Activated CD4-positive, CD25-positive, alpha-beta regulatory T cell (primary cell): ENCODE measurements around the gene CRIP1.
A peak's percentile ranks its signal among the peaks of the same experiment; 100 is the strongest.

Source experiments
- DNase-seq, 4 experiments: peaks; one replicate each; lab custom pipeline; 2025; lab: John Stamatoyannopoulos, UW

Gene CRIP1

DNA sequence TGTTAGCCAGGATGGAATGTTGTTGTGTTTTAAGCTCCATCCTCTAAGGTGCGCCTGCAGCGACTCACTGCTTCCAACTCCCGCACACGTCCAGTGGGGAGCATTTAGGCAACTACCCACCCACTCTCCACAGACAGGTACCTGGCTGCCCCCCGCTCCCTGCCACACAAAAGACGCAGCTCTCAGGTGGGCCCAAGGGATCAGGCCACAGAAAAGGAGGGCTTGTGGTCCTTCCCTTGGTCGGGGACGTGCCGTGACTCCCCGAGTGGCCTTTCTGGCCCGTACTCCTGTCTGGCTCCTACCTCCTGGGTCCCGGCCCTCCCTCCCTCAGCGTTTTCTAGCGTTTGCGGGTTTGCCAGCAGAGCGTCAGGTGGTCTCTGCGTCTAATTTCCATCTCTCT is 20.6 kb downstream of the CRIP1 start:
- DNase-seq, result no peak

DNA sequence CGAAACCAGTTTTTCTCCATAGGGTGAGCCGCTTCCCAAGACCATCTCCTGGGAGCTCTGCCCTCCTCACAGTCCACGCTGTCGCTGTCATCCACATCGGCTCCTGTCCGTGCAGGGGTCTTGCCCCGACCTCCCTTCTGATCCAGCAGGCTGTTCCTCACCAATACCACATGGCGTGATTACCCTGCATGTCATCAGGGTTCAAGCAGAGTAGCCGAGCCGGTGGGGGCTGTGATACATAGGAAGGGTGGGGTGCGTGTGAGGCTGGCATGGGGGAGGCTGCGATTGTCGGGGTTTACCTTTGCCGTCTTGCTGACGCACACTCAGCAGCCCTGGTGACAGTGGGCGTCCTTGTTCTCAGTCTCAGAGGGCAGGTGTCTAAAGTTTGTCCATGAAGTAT is 21.4 kb downstream of the CRIP1 start:
- no peak for DNase-seq

DNA sequence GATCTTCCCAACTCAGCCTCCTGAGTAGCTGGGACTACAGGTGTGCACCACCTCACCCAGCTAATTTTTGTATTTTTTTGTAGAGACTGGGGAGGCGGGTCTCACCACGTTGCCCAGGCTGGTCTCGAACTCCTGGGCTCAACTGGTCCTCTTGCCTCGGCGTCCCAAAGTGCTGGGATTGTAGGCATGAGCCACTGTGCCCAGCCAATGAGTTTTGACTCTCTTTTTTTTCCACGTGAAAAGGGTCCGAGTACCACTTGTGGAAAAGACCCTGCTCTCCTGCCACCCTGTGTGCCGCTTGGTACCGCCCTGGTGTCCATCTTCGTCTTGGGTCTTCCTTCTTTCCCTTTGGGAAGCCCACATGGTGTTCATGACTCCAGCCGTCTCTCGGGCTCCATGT is 21.9 kb downstream of the CRIP1 start:
- no peak for DNase-seq

DNA sequence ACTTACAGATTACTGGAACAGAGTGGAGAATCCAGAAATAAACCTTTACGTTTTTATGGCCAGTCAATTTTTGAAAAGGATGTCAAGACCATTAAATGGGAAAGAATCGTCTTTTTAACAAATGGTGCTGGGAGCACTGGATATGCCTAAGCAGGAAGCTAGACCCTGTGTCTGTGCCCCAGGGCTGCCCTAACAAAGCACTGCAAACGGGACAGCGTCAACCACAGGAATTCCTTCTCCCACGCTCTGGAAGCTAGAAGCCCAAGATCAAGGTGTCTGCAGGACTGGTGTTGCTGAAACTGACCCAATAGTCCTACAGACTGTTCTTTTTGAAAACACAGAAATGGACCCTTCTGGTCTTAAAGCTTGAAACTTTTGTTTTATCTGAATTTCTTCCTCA is 30.4 kb downstream of the CRIP1 start:
- no peak for DNase-seq

DNA sequence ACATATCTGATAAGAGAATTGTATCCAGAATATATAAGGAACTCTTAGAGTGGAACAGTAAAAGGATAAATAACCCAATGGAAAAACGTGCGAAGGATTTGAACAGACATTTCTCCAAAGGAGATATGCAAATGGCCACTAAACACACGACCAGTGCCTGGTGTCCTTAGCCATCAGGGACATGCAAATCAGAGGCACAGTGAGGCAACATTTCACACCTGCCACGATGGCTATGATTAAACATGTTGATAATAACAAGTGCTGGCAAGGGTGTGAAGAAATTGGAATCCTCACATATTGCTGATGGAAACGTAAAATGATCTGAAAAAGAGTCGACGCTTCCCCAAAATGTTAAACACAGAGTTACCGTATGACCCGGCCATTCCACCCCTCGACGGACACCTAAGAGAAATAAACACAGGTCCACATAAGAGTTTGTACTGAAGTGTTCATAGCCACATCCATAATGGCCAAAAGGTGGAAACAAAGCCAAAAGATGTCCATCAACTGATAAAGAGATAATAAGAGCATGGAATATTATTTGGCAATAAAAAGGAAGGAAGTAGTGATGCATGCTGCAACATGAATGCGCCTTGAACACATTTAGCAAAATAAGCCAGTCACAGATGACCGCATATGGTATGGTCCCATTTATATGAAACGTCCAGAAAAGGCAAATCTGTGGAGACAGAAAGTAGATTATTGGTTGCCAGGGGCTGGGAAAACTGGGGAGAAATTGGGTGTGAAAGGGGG is 33.4 kb downstream of the CRIP1 start:
- DNase-seq, result no peak

DNA sequence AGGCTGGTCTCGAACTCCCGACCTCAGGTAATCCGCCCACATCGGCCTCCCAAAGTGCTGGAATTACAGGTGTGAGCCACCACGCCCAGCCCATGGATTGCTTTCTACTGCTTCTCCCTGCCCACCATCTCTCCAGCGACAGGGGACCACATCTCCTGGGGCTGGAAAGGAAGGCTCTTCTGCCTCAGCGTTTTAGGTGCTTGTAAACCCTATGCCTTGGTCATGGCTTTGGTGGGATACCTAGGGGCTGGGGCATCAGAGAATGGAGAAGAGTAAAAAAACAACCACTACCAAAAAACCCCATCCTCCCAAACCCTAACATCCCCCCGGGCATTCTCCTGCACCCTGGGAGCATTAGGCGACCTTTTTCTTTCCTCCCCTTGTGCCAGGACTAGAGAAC is 38.6 kb downstream of the CRIP1 start:
- DNase-seq, result no peak

DNA sequence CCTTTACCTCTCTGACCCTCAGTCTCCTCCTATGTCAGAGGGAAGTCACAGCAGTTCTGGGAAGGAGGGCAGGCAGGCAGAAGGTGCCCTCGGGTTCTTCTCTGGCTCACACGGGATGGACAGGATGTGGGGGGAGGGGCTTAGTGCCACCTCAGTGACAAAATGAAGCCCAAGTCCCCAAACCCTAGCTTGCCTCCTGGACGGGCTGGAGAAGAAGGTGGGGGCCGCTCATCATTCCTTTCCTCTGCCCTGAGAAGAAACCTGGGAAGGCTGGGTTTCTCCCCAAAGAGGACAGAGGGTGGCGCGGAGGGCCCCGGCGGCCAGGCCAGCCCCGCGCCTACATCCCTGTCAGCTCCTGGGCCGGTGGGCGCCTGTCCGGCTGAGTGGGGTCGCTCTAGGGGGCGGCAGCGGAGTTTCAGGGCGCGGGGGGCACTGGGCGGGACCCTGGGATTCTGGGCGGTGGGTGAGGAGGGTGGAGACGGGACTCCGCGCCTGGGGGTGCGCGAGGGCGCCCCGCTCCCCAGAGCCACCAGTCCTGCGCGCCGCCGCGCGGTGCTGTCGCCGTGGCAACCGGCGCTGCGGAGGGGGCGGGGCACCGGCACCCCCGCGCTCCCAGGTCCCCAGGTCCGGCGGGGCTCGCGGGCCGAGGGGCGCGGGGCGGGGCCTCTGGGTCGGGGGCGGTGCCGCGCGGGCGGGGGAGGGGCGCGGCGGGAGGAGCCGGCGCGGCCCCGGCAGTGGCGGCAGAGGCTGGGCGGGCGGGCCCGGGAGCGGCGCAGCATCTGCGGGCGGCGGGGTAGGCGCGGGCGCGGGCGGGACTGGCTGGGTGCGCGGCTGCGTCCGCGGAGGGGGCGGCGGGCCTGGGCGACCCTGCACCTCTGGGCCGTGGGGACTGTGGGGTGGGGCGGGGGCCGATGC is 39.4 kb downstream of the CRIP1 start, which contains the start of gene TMEM121:
TMEM121 (plus strand) TSS at position 723 of the 915 bp plus-strand sequence. CDS start 2,252 bp downstream, outside the sequence.
- DNase-seq, result no peak

DNA sequence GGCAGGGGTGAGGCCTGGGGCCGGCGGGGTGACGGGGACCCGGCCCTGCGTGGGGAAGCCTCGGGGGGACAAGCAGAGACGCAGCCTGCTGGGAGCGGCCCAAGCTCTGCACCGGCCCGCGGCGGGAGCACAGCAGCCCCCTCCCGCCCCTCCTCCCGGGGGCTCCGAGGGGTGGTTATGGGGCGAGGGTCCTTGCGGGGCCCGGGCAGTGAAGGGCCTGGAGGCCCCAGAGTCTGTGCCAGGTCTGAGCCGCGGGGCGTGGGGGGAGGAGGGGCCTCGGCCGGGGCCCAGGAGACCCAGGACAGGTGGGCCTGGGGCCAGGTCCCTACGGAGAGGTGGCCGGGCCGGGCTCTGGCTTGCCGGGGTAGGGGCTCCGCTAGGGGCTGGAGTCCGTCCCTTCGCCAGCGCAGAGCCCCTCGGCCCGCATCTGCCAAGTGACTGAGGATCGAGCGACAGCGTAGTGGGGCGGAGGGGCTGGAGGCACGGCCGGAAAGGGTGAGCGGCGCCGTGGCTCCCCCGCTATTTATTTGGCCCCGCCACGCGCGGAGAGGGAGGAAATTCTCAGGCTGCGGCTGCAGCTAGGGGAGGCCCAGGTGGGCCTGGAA is 40.2 kb downstream of the CRIP1 start:
- no peak for DNase-seq

DNA sequence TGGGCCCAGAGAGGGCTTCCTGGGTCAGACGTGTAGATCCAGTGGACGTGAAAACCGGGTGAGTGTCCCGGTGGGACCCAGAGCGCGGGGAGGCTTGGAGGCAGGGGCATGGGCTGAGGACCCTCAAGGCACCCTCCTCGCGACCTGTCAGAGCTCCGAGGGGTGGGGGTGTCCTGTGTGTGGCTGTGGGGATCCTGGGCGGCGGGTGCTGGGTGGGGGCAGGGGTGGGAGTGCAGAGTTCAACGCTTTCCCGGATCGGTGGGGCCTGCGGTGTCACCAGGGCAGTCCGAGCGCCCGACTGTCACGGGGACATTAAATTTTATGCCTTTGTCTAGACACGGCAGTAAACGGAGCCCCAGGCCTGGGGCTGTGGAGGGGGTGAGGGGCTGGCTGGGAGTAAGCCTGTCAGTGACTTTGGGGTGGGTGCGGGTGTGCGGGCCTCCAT is 40.7 kb downstream of the CRIP1 start:
- DNase-seq, result no peak

DNA sequence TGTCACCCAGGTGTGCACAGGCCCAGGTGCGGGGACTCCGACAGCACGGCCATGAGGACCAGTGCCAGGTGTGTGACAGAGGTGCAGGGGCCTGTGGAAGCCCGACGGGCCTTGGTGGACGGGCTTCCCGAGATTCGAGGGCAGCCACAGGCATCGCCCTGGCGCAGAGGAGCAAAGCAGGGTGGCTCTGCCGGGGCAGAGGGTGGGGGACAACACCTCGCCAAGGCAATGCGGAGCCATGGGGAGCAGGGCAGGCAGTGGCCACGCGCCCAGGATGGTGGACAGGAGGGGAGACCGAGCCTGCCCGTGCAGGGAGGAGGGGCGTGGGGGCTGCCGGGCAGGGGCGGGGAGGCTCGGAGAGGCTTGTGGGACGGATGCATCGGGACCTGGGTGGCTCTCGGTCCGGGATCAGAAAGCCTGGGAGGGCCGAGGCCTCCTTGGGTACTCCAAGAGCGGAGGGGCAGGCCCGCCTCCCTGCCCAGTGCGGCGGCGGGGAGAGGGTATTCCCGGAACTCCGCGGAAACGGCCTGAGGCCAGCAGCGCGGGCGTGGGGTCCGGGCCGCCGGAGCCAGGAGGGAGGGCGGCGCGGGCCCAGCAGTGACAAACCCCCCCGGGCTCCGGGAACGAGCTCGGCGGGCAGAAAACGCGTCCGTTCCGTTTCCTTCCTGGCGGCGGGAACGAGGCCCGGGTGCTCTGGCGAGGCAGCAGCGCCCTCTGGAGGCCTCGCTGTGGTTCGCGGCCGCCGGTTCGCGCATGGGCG is 41.3 kb downstream of the CRIP1 start:
- peak; percentile 50 to 65 (median 58) for DNase-seq

DNA sequence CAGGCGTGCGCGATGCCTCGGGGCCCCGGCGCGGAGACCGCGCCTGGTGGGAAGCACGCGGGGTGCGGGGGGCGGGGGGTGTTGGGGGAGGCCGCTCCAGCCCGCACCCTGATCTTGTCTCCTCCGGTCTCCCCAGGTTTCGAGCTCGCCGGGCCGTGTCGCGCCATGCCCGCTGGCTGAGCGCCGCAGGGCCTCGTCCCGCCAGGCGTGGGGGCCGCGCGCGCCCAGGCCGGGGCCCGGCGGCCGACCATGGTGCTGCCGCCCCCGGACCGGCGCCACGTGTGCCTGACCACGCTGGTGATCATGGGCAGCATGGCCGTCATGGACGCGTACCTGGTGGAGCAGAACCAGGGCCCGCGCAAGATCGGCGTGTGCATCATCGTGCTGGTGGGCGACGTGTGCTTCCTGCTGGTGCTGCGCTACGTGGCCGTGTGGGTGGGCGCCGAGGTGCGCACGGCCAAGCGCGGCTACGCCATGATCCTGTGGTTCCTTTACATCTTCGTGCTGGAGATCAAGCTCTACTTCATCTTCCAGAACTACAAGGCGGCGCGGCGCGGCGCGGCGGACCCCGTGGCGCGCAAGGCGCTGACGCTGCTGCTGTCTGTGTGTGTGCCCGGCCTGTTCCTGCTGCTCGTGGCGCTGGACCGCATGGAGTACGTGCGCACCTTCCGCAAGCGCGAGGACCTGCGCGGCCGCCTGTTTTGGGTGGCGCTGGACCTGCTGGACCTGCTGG is 42.1 kb downstream of the CRIP1 start:
- DNase-seq, result no peak

DNA sequence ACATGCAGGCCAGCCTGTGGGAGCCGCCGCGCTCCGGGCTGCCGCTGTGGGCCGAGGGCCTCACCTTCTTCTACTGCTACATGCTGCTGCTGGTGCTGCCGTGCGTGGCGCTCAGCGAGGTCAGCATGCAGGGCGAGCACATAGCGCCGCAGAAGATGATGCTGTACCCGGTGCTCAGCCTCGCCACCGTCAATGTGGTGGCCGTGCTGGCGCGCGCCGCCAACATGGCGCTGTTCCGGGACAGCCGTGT is 42.6 kb downstream of the CRIP1 start:
- no peak for DNase-seq

DNA sequence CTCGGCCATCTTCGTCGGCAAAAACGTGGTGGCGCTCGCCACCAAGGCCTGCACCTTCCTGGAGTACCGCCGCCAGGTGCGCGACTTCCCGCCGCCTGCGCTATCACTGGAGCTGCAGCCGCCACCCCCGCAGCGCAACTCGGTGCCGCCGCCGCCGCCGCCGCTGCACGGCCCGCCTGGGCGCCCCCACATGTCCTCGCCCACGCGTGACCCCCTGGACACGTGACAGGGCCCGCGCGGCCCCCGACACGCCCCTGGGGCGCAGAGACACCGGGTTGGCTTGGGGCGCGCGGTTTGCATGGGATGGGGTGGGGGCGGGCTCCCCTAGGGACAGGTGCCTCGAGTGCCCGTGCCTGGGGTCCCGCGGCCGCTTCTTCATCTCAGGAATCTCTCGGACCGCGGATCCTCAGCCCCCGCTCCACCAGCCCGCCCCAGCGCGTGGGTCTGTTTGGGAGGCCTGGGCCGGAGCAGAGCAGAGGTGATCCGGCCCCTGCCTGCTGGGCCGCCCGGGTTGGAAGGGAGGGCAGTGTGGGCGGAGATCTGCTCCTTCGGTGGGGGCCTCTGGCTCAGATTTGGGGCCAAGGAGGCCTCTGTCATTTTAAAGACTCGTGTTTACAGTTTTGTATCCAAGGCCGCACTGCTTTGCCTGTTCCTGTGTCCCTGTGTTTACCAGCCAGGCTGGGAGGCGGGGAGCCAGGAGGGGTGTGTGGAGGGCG is 43.0 kb downstream of the CRIP1 start:
- DNase-seq, result no peak

DNA sequence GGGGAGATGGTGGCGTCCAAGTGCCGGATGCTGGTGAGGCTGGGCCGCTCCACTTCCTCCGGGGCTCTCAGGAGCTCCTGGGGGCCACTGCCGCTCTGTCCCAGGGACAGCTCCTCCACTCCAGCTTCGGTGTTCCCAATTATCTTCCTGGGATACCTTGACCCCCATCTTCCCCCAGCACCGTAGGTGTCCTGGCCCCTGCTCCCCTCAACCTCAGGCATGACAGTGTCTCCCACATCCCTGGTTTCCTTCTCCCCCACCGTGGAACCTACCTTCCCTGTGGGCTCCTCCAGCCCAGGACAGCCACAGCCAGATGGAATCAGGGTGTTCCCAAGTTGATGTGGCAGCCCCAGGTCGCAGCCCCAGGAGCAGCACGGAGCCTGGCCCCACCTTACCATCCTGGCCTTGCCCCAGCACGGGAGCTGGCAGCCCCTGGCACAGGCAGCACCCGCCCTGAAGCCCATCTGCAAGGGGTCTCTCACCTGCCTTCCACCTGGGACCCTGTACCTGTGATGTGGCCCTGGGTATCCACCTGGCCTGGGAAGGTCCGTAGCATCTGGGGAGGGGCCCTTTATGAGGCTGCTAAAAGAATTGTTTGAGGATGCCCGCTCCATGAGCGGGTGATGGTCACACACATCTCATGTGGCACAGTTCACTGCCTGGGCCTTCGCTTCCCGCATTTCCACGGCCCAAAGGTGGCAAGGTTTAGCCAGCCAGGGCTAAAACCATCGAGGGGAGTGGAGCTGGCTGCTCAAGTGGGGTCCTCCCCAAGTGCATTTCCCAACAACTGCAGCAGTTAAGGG is 43.8 kb downstream of the CRIP1 start:
- DNase-seq, result no peak

DNA sequence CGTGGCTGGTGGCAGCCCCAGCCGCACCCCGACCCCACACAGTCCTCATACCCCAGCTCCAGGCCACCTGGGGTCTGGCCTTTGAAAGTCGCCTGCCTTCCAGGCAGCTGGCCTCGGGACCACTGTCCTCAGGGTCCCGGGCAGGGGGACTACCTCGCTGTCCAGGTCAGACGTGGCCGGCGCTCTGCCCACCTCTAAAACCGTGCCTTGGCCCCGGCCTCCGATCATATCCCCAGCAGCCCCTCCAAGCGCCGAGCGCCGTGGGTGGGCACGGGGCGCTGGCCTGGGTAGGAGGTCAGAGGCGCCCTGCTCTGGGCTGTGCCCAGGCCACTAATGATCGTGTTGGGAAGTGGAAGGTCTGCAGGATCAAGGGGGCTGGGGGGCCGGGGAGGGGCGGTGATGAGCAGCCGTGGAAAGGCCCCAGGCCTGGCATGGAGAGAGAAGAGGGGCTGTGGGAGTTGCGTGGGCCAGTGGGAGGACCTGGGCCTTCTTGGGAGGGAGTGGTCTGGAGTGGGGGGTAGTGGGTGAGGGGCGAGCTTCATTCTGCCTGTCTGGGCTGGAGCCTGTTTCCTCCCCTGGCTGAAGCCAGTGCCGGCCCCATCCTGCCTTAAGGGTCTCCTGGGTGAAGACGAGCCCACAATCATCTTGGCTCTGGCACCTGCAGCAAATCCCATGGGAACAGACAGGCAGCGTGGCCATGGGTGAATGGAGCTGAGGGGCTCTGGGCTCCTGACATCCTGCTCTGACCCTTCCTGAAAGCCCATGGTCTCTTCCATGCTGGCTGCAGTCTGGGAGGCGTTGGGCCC is 44.6 kb downstream of the CRIP1 start:
- no peak for DNase-seq

DNA sequence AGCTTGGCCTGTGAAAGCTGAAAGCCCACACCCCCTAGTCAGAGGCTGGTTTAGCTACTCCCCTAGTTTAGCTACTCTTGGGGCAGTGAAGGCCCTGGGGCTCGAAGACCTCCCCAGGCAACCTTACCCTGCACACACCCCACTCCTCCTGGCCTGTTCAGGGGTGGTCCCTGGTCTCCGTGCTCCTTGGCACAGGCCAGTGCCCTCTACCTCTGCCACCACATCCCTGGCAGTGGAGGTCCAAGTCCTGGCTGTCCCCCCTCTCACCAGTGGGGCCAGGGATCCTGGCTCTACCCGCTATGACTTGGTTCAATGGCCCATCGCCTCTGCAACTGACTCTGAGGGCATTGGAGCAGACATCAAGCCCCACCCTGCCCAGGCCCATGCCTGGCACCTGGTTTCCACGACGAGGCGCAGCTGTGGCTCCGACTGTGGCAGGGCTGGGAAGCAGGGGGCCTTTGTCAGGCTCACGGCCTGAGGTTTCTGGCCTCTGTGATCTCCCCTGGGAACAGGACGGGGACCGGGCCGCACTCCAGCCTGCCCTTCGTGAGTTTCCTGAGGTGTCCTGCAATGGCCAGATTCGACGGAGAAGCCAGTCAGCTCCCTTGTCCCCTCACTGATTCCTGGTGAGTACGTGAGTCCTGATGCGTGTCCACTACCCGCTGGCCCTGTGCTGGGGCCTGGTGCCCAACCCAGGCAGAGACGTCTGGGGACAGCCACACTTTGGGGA is 45.4 kb downstream of the CRIP1 start:
- DNase-seq, result no peak

DNA sequence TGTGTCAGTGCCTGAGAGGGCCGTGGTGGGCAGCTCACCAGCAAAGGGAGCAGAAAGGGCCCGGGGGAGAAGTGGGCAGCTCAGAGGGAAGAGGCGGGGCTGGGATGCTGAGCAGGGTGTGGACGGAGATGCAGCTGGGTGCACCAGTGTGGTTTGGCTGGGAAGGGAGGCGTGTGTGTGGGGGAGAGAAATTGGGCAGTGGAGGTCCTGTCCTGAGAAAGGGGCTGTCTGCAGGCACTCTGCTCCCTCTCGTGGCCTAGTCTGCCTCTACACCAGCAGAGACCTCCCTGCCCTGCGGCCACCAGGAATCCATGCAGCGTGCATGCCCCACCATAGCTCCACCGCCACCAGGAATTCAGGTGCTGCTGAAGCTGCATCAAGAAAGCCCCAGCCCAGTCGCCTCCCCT is 46.1 kb downstream of the CRIP1 start:
- no peak for DNase-seq

DNA sequence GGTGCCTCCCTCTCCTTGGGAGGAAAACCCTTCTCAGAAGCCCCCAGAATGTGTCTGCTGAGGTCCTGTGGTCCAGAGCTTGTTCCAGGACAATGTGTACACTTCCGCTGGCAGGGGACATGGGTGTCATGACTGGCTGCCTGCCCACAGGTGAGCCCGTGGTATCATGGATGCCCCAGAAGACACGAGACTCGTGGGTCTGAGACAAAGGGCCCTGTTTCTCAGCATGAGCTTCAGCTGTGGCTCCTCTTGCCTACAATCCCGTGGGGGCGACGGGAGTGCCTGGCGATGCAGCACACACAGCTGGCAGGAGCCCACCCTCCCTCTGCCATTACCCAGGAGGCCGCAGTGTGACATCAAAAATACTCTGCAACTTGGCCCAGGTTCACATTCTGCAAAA is 46.7 kb downstream of the CRIP1 start:
- no peak for DNase-seq
